Skeletal muscle tissue (tissue), 4 donors: Measurements from ENCODE around the gene PGAP3. TPM values are rescaled to one million over a fixed set of nuclear protein-coding genes. Genes with fewer than 3 reads are reported as not detected.

Source experiments
- H3K27ac ChIP-seq: one replicate; pipeline ENCODE4 v1.7.0; 2013; ENCODE audit warnings: mild to moderate bottlenecking, low read depth, low read length, inconsistent platforms
- H3K27me3 ChIP-seq, 3 donors: one replicate each; pipeline ENCODE4 v1.7.0; 2013; ENCODE audit warnings: low read length in 3 of 3; ENCODE audit not compliant: control insufficient read depth in 3 of 3, insufficient read depth in 3 of 3
- H3K36me3 ChIP-seq, 3 donors: one replicate each; pipeline ENCODE4 v1.7.0; 2013; ENCODE audit warnings: low read length in 3 of 3; ENCODE audit not compliant: control insufficient read depth in 3 of 3, insufficient read depth in 3 of 3
- H3K4me1 ChIP-seq, 3 donors: one replicate each; pipeline ENCODE4 v1.7.0; 2013; ENCODE audit warnings: low read length in 3 of 3, mild to moderate bottlenecking in 3 of 3; ENCODE audit not compliant: control insufficient read depth in 3 of 3, insufficient read depth in 3 of 3
- H3K4me3 ChIP-seq, 3 donors: one replicate each; pipeline ENCODE4 v1.7.0; 2013; ENCODE audit warnings: low read length in 3 of 3
- H3K9ac ChIP-seq, 3 donors: one replicate each; pipeline ENCODE4 v1.7.0; 2013; ENCODE audit warnings: low read length in 3 of 3, mild to moderate bottlenecking in 3 of 3, moderate library complexity in 2 of 3, low read depth in 1 of 3
- H3K9me3 ChIP-seq, 3 donors: one replicate each; pipeline ENCODE4 v1.7.0; 2013; ENCODE audit warnings: low read length in 3 of 3; ENCODE audit not compliant: control insufficient read depth in 3 of 3
- total RNA-seq: library from RNA; depleted of rRNA; stranded (reverse); fragments of >200 nt; gene quantifications from one replicate; pipeline ENCODE4 v1.2.3, GENCODE V29; 2014
- donor health status: Osteomylitis.

The PGAP3 gene
- total RNA-seq, 1 donor from 2014 or later = 7.3 TPM

GRCh38 chr17:39666601-39667261 lies 21.1 kb downstream of the PGAP3 start:
- peaks cover 51 to 87% (median 75%) of the 10 kb centered on the region in 3 donors for H3K4me1 ChIP-seq
- peak overlapping the region; percentile 89 to 98 (median 91) for H3K4me3 ChIP-seq
- H3K36me3 ChIP-seq = peaks cover 2 to 14% (median 7%) of the 10 kb centered on the region in 3 donors
- H3K9me3 ChIP-seq = no peaks in the 10 kb centered on the region
- H3K27ac ChIP-seq = peak overlapping the region; percentile 100
- peaks cover 0 to 17% (median 3%) of the 10 kb centered on the region in 3 donors for H3K27me3 ChIP-seq
- peak overlapping the region; percentile 100 for H3K9ac ChIP-seq

- peak overlapping the region; percentile 100 for H3K9ac ChIP-seq
- peak overlapping the region; percentile 100 for H3K27ac ChIP-seq
- H3K4me3 ChIP-seq = peak overlapping the region; percentile 89 to 98 (median 91)
- H3K36me3 ChIP-seq = peaks cover 2 to 14% (median 8%) of the 10 kb centered on the region in 3 donors
- peaks cover 0 to 17% (median 3%) of the 10 kb centered on the region in 3 donors for H3K27me3 ChIP-seq
- peaks cover 51 to 87% (median 75%) of the 10 kb centered on the region in 3 donors for H3K4me1 ChIP-seq
- H3K9me3 ChIP-seq = no peaks in the 10 kb centered on the region
Measured at GRCh38 chr17:39666231-39666600, 21.6 kb downstream of the PGAP3 start.

- Histone ChIP-seq H3K36me3 (peaks cover 2 to 14% (median 8%) of the 10 kb centered on the region in 3 donors), H3K9ac (peak overlapping the region; percentile 100), H3K9me3 (no peaks in the 10 kb centered on the region), H3K4me1 (peaks cover 51 to 87% (median 75%) of the 10 kb centered on the region in 3 donors), H3K4me3 (peak overlapping the region; percentile 89 to 98 (median 91)), H3K27ac (peak overlapping the region; percentile 100), H3K27me3 (peaks cover 0 to 14% (median 3%) of the 10 kb centered on the region in 3 donors)
Measured at GRCh38 chr17:39665642-39666224, 22.1 kb downstream of the PGAP3 start.

GRCh38 chr17:39664581-39665561 lies 23.0 kb downstream of the PGAP3 start, which contains the start of gene TCAP:
Gene TCAP, plus strand, starts transcription at chr17:39665349. Its CDS starts 11 bp downstream, at chr17:39665360.
- H3K4me3 ChIP-seq = peak within 1 kb of the TSS; percentile 89 to 98 (median 91)
- H3K4me1 ChIP-seq = peaks cover 51 to 87% (median 75%) of the 10 kb centered on the region in 3 donors
- H3K27me3 ChIP-seq = peaks cover 0 to 7% (median 3%) of the 10 kb centered on the region in 3 donors
- H3K27ac ChIP-seq = peak within 1 kb of the TSS; percentile 100
- peaks cover 2 to 12% (median 11%) of the 10 kb centered on the region in 3 donors for H3K36me3 ChIP-seq
- no peaks in the 10 kb centered on the region for H3K9me3 ChIP-seq
- peak within 1 kb of the TSS; percentile 100 for H3K9ac ChIP-seq

GRCh38 chr17:39663688-39664580 lies 23.9 kb downstream of the PGAP3 start:
- Histone ChIP-seq H3K27me3 (no peaks in the 10 kb centered on the region), H3K9ac (peak overlapping the region; percentile 100), H3K4me3 (peak overlapping the region; percentile 89 to 98 (median 91)), H3K27ac (peak overlapping the region; percentile 100), H3K9me3 (no peaks in the 10 kb centered on the region), H3K4me1 (peaks cover 56 to 88% (median 75%) of the 10 kb centered on the region in 3 donors), H3K36me3 (peaks cover 2 to 12% (median 11%) of the 10 kb centered on the region in 3 donors)

- H3K4me1 ChIP-seq = peaks cover 50 to 89% (median 76%) of the 10 kb centered on the region in 3 donors
- H3K27me3 ChIP-seq = no peaks in the 10 kb centered on the region
- H3K9me3 ChIP-seq = no peaks in the 10 kb centered on the region
- peak overlapping the region; percentile 72 for H3K27ac ChIP-seq
- H3K4me3 ChIP-seq = peak overlapping the region in 2 of 3 donors; percentile 41 to 91
- H3K36me3 ChIP-seq = peaks cover 2 to 12% (median 11%) of the 10 kb centered on the region in 3 donors
- peak overlapping the region in 2 of 3 donors; percentile 57 to 100 for H3K9ac ChIP-seq
Measured at GRCh38 chr17:39663340-39663687, 24.5 kb downstream of the PGAP3 start.

- peak overlapping the region; percentile 72 for H3K27ac ChIP-seq
- H3K36me3 ChIP-seq = peaks cover 3 to 12% (median 11%) of the 10 kb centered on the region in 3 donors
- no peaks in the 10 kb centered on the region for H3K27me3 ChIP-seq
- peaks cover 49 to 93% (median 82%) of the 10 kb centered on the region in 3 donors for H3K4me1 ChIP-seq
- H3K9me3 ChIP-seq = no peaks in the 10 kb centered on the region
- peak overlapping the region in 1 of 3 donors; percentile 41 for H3K4me3 ChIP-seq
- peak overlapping the region; percentile 32 to 77 (median 57) for H3K9ac ChIP-seq
Measured at GRCh38 chr17:39662551-39663339, 25.1 kb downstream of the PGAP3 start.

GRCh38 chr17:39661744-39662541 lies 25.9 kb downstream of the PGAP3 start:
- Histone ChIP-seq H3K36me3 (peaks cover 6 to 12% (median 11%) of the 10 kb centered on the region in 3 donors), H3K9me3 (no peaks in the 10 kb centered on the region), H3K27ac (peak overlapping the region; percentile 72), H3K27me3 (no peaks in the 10 kb centered on the region), H3K4me3 (no peak overlapping the region), H3K4me1 (peaks cover 52 to 93% (median 82%) of the 10 kb centered on the region in 3 donors), H3K9ac (peak overlapping the region in 2 of 3 donors; percentile 45 to 77)
